Fibroblast of lung (primary cell): ENCODE data around the gene UMOD. TPM values are rescaled to one million over a fixed set of nuclear protein-coding genes. Genes with fewer than 3 reads are reported as not detected.

Experiments used
- DNase-seq, 2 donors: peaks; one replicate each; pipeline versions ENCODE4 v3.0.0 to v3.0.0-alpha.2; 2010; ENCODE audit warnings: low read depth in 2 of 2
- H2AFZ ChIP-seq: 2 replicates; pipeline ENCODE4 v1.5.1; 2012; ENCODE audit warnings: low read length, control low read depth, inconsistent platforms
- H3K27ac ChIP-seq: 2 replicates; pipeline ENCODE4 v1.5.1; 2011; ENCODE audit warnings: low read length, control low read depth; ENCODE audit not compliant: insufficient read depth
- H3K27me3 ChIP-seq: 2 replicates; pipeline ENCODE4 v1.5.1; 2011; ENCODE audit warnings: mild to moderate bottlenecking, low read length; ENCODE audit not compliant: control insufficient read depth, insufficient read depth
- H3K36me3 ChIP-seq: 2 replicates; pipeline ENCODE4 v1.5.1; 2011; ENCODE audit warnings: low read length; ENCODE audit not compliant: control insufficient read depth, insufficient read depth
- H3K4me1 ChIP-seq: 2 replicates; pipeline ENCODE4 v1.5.1; 2011; ENCODE audit warnings: low read length; ENCODE audit not compliant: control insufficient read depth, insufficient read depth; ENCODE audit errors: extremely low read depth
- H3K4me2 ChIP-seq: 2 replicates; pipeline ENCODE4 v1.5.1; 2011; ENCODE audit warnings: low read length, control low read depth; ENCODE audit not compliant: insufficient read depth; ENCODE audit errors: extremely low read depth
- H3K4me3 ChIP-seq, 4 experiments: fragments of 200-600 bp in 1 of 4; sonication (generic) in 1 of 4; replicated peaks in 1 of 4; 2 replicates each; pipeline ENCODE4 v1.5.1; 2011 to 2016; ENCODE audit warnings: low read length in 4 of 4, low read depth in 3 of 4, mild to moderate bottlenecking in 3 of 4, control low read depth in 2 of 4, inconsistent platforms in 1 of 4, mixed read lengths in 1 of 4; ENCODE audit not compliant: insufficient read depth in 1 of 4; ENCODE audit errors: control extremely low read depth in 1 of 4
- H3K79me2 ChIP-seq: 2 replicates; pipeline ENCODE4 v1.5.1; 2012; ENCODE audit warnings: mild to moderate bottlenecking, low read length, inconsistent platforms; ENCODE audit not compliant: control insufficient read depth, insufficient read depth
- H3K9ac ChIP-seq: 2 replicates; pipeline ENCODE4 v1.5.1; 2011; ENCODE audit warnings: mild to moderate bottlenecking, low read length, control low read depth; ENCODE audit not compliant: insufficient read depth
- H3K9me3 ChIP-seq: 2 replicates; pipeline ENCODE4 v1.5.1; 2012; ENCODE audit warnings: low read depth, low read length; ENCODE audit not compliant: control insufficient read depth, insufficient read depth
- H4K20me1 ChIP-seq: 2 replicates; pipeline ENCODE4 v1.5.1; 2011; ENCODE audit warnings: low read length; ENCODE audit not compliant: control insufficient read depth, insufficient read depth; ENCODE audit errors: extremely low read depth
- CTCF ChIP-seq, 2 donors: IDR thresholded peaks in 1 of 2; conservative IDR thresholded peaks in 1 of 2; 1 replicate in 1 of 2; 2 replicates in 1 of 2; pipeline ENCODE4 v1.5.1; 2011 to 2012; ENCODE audit warnings: low read length in 2 of 2, control low read depth in 1 of 2, inconsistent platforms in 1 of 2, low read depth in 1 of 2, mild to moderate bottlenecking in 1 of 2
- EZH2 ChIP-seq: IDR thresholded peaks from 2 replicates; pipeline ENCODE4 v1.5.1; 2012; ENCODE audit warnings: low read length, control low read depth, mild to moderate bottlenecking; ENCODE audit errors: missing control alignments
- polyA plus RNA-seq, 2 donors: library from polyadenylated mRNA; depleted of rRNA in 1 of 2; stranded (reverse) in 1 of 2; unstranded in 1 of 2; fragments of >200 nt; gene quantifications; 2 replicates each; pipeline ENCODE4 v1.2.1, GENCODE V29; 2011 to 2012; ENCODE audit warnings: missing spikeins in 1 of 2
- total RNA-seq: library from RNA; depleted of rRNA; stranded (reverse); fragments of >200 nt; gene quantifications from 2 replicates; pipeline ENCODE4 v1.2.1, GENCODE V29; 2014

Gene UMOD
- total and polyA plus RNA-seq, 2 donors (not counting 1 experiment from before 2014, with no cell fraction given): not detected

DNA sequence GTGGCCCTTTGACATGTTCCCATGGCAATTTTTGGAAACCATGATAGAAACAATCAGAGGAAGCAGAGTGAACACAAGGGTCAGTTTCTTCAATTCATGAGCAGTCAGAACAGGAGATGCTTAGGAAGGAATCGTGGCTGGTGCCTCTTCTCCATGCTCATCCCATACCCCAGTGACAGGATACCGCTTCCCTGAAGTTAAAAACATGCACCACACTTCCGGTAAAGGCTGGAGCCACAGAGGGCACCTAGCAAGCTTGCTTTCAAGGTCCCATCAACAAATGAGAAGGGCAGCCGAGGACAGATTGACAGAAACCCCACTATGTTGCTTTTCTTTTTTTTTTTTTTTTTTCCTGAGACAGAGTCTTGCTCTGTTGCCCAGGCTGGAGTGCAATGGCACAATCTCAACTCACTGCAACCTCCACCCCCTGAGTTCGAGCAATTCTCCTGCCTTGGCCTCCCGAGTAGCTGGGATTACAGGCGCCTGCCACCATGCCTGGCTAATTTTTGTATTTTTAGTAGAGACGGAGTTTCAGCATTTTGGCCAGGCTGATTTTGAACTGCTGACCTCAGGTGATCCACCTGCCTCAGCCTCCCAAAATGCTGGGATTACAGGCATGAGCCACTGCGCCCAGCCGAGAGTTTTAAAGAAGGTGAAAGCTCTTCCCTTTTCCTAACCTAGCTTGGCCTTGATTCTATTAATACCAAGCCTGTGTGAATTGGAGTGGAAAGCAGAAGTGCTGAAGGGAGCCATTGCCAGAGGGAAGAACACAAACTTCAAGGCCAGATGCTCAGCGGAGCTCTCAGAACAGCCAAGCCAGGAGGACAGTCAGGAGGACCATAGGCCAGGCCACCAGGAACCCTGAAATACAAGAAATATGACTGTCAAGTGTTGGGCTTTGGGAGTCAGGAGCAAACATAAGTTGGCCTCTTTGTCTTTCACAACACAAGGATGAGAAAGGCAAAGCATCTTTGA is 41.8 kb downstream of the UMOD start:
- no peak overlapping the region for H3K4me3 ChIP-seq

DNA sequence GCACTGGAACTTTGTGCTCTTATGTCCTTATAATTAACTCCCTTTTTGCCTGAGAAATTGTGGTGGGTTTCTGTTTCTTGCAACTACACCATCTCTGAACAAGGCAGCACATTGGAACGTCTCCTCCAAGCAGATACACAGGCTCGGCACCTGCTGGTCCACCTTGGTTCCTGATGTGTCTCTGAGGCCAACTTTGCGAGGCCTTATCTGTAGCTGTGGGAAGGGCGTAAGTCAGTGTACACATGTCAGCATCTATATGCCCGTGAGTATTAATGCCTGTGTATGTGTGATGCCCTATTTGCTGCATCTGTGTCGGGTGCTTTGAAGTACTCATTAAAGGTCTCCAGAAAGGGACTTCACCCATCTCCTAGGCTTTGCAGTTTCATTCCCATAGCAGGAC is 42.7 kb downstream of the UMOD start:
- no peaks in the 10 kb centered on the region for H3K27me3 ChIP-seq
- H2AFZ ChIP-seq: no peak overlapping the region
- no peaks in the 10 kb centered on the region for H3K79me2 ChIP-seq
- H3K9me3 ChIP-seq: no peaks in the 10 kb centered on the region
- H3K36me3 ChIP-seq: no peaks in the 10 kb centered on the region
- H3K4me1 ChIP-seq: no peaks in the 10 kb centered on the region
- TF ChIP-seq EZH2 (no peak), CTCF (conservative IDR thresholded peaks at IDR 0.05 in 1 of 2, IDR thresholded peaks at IDR 0.05 in 1 of 2; ENCODE audit: low read depth in 1 of 2, low read length in 2 of 2) (no peak)
- H3K4me3 ChIP-seq: no peak overlapping the region
- DNase-seq: no peak
- no peak overlapping the region for H3K9ac ChIP-seq
- no peak overlapping the region for H3K4me2 ChIP-seq
- no peaks in the 10 kb centered on the region for H4K20me1 ChIP-seq
- no peak overlapping the region for H3K27ac ChIP-seq

More for the DNA sequence above, 41.8 kb downstream of the UMOD start:
- Histone ChIP-seq H3K9ac (no peak overlapping the region), H3K27ac (no peak overlapping the region), H3K79me2 (no peaks in the 10 kb centered on the region), H2AFZ (no peak overlapping the region), H3K4me2 (no peak overlapping the region), H3K4me1 (no peaks in the 10 kb centered on the region), H3K9me3 (no peaks in the 10 kb centered on the region), H4K20me1 (no peaks in the 10 kb centered on the region), H3K36me3 (no peaks in the 10 kb centered on the region), H3K27me3 (no peaks in the 10 kb centered on the region)
- no peak for DNase-seq
- TF ChIP-seq EZH2 (no peak), CTCF (conservative IDR thresholded peaks at IDR 0.05 in 1 of 2, IDR thresholded peaks at IDR 0.05 in 1 of 2; ENCODE audit: low read depth in 1 of 2, low read length in 2 of 2) (no peak)

DNA sequence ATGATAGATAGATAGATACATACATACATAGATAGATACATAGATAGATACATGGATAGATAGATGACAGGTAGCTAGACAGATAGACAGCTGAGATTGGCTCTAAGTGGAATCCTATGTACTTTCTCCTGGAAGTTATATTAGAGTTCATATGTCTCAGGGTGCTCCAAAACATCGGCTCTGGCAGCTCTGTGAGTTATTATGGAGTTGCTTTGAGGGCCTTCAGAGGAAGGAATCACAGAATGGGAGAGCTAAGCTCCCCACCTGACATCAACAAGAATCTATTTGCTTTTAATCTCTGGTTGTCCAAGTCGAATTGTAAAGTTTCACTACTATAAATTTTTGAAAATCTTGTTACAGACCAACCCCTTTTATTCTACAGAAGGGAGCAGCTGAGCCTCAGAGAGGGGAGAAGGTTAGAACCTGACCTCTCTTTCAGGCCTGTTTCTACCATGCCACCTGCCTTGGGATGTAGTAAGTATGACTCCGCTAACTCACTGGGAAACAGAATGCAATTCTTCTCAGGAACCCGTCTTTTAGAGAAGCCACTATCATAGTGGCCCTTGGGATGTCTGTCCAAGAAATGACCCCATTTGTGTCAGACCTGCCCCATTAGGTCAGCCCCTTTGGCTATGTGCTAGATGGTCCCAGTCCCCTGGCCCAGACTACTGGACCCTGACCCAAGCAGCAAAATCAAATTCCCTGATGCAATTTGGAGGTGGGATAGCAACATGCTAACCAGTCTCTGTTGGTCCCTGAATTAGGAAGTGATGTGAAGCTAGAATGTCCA is 43.5 kb downstream of the UMOD start:
- no peak overlapping the region for H3K27ac ChIP-seq
- H4K20me1 ChIP-seq: no peaks in the 10 kb centered on the region
- no peaks in the 10 kb centered on the region for H3K9me3 ChIP-seq
- no peaks in the 10 kb centered on the region for H3K79me2 ChIP-seq
- TF ChIP-seq CTCF (conservative IDR thresholded peaks at IDR 0.05 in 1 of 2, IDR thresholded peaks at IDR 0.05 in 1 of 2; ENCODE audit: low read depth in 1 of 2, low read length in 2 of 2) (no peak), EZH2 (no peak)
- no peak overlapping the region for H3K4me3 ChIP-seq
- no peak overlapping the region for H3K9ac ChIP-seq
- no peak for DNase-seq
- H3K4me1 ChIP-seq: no peaks in the 10 kb centered on the region
- H3K36me3 ChIP-seq: no peaks in the 10 kb centered on the region
- H2AFZ ChIP-seq: no peak overlapping the region
- H3K27me3 ChIP-seq: no peaks in the 10 kb centered on the region
- H3K4me2 ChIP-seq: no peak overlapping the region
